Gastrocnemius medialis (tissue), 4 donors: ENCODE measurements around the gene ANKRD24.

Source experiments
- CTCF ChIP-seq, 5 experiments: fragments of 450-650 bp in 3 of 5; fragments of 200-600 bp in 2 of 5; sonication (generic) in 2 of 5; IDR thresholded peaks in 4 of 5; conservative IDR thresholded peaks in 1 of 5; 1 replicate in 4 of 5; 2 replicates in 1 of 5; pipeline ENCODE4 v1.5.1; 2016 to 2019; ENCODE audit warnings: antibody characterized with exemption in 5 of 5, mild to moderate bottlenecking in 3 of 5, moderate library complexity in 3 of 5
- POLR2A ChIP-seq, 2 donors: fragments of 450-650 bp; IDR thresholded peaks; one replicate each; pipeline ENCODE4 v1.6.1; 2017; ENCODE audit warnings: antibody characterized with exemption in 2 of 2, mild to moderate bottlenecking in 2 of 2, moderate library complexity in 2 of 2

DNA sequence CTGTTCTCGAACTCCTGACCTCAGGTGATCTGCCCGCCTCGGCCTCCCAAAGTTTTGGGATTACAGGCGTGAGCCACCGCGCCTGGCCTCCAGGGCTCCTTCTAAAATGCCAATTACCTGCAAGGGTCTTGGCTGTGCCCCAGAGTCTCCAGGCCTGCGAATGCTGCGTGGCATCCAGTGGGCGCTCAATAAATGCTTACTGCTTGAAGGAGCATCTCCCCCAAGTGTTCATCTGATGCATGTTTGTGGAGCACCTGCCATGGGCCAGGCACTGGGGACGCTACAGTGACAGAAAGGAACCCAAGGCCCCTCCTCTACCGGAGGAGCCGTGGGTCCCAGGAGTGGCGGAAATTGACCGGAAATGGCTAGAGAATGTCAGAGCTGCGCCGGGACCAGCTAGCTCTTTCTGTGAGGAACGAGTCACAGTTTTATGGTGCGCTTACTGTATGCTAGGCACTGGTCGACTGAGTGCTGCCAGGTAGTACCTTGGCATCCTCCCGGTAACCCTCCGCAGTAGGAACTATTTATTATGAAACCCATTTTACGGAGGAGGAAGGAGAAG is 14.2 kb downstream of the ANKRD24 start:
- no peak for TF ChIP-seq CTCF (IDR thresholded peaks at IDR 0.05 in 4 of 5, conservative IDR thresholded peaks at IDR 0.05 in 1 of 5)
- no peak for TF ChIP-seq POLR2A (IDR thresholded peaks at IDR 0.05)
